HUES48 (cell line): ENCODE data around the gene ZNHIT1.
"Not testable (repeated sequence)": the region's sequence is repeated elsewhere in the genome, so short reads cannot be mapped to it uniquely, and the experiment has no call there.

Experiments
- H3K27ac ChIP-seq: one replicate; pipeline ENCODE4 v1.7.0; 2013; ENCODE audit warnings: low read depth, low read length, inconsistent platforms
- H3K27me3 ChIP-seq: 2 replicates; pipeline ENCODE4 v1.6.1; 2013; ENCODE audit warnings: mild to moderate bottlenecking, low read length; ENCODE audit not compliant: control insufficient read depth, insufficient read depth
- H3K36me3 ChIP-seq: 2 replicates; pipeline ENCODE4 v1.6.1; 2013; ENCODE audit warnings: low read length; ENCODE audit not compliant: control insufficient read depth, insufficient read depth
- H3K4me1 ChIP-seq: 2 replicates; pipeline ENCODE4 v1.6.1; 2013; ENCODE audit warnings: mild to moderate bottlenecking, low read length; ENCODE audit not compliant: control insufficient read depth, insufficient read depth
- H3K4me3 ChIP-seq: 2 replicates; pipeline ENCODE4 v1.5.1; 2013; ENCODE audit warnings: mild to moderate bottlenecking, low read depth, low read length
- H3K9ac ChIP-seq: 2 replicates; pipeline ENCODE4 v1.6.1; 2013; ENCODE audit warnings: mild to moderate bottlenecking, low read depth, low read length, moderate library complexity
- H3K9me3 ChIP-seq: 2 replicates; pipeline ENCODE4 v1.6.1; 2013; ENCODE audit warnings: low read length; ENCODE audit not compliant: control insufficient read depth, insufficient read depth

ZNHIT1 gene

DNA sequence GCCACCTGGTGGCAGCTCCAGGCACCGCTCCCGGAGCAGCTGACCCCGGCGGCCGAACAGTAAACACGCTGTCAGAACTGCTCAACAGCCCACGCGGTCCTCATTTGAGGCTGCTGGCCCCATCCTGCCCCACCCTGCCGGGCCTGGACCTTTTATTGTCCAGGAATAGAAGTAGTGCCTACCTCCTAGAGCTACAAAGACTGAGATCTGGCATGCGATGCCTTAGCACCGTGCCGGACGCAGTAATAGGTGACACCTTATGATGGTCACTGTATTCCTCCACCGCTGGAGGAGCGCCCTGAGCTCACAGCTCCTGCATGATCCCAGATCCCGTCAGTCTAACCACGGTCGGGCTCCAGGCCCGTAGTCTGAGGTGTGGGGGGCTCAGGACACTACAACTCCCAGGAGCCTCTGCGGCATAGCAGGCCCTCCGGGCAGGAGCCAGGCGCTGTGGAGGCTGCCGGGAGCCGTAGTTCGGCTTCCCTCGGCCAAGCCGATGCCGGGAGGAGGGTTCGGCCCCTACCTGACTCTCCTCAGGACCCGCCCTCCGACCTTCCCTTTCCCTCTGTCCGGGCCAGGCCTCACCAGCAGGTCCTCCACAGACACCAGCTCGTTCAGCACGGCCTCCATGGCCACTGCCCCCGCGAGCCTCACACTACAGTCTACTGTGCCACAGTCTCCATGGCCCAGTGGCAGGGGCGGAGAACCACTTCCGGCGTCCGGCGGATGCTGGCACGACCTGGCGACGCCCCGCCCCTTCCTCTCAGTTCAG, 26.6 kb downstream of the ZNHIT1 start, which contains the start of gene FIS1:
FIS1 (minus strand) TSS at position 707 of the 772 bp plus-strand sequence; CDS start at position 630, 77 bp downstream.
- Histone ChIP-seq H3K9ac (peak within 1 kb of the TSS; percentile 63), H3K9me3 (no peaks in the 10 kb centered on the region), H3K36me3 (peaks cover 15% of the 10 kb centered on the region), H3K4me1 (0 out of 2 replicates have a peak, but pooled peaks cover 4% of the 10 kb centered on the region), H3K27ac (peak within 1 kb of the TSS; percentile 89), H3K4me3 (peak within 1 kb of the TSS; percentile 87), H3K27me3 (no peaks in the 10 kb centered on the region)

DNA sequence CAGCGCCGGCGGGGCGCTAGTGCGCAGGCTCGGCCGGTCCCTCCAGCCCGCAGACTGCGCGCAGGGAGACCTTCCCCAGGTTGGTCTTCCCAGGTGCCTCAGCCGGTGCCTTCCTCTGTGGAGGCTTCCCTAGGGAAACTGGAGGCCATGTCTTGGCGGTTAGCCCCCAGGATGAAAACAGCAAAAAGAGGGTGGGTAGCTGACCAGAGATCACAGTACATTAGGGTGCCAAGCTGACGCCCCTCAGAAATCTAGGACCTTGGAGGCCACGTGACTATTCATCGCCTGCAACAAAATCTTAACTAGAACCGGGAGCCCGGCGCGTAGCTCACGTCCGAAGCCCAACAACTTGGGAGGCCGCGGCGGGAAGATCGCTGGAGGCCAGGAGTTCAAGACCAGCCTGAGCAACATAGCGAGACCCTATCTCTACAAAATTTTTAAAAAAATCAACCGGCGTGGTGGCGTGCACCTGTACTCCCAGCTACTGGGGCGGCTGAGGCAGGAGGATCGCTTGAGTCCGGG, 27.2 kb downstream of the ZNHIT1 start:
- no peaks in the 10 kb centered on the region for H3K9me3 ChIP-seq
- peaks cover 9% of the 10 kb centered on the region; the same call in 1 of the 2 replicates for H3K36me3 ChIP-seq
- H3K4me3 ChIP-seq: peak overlapping the region; percentile 87
- 0 out of 2 replicates have a peak, but pooled peaks cover 4% of the 10 kb centered on the region for H3K4me1 ChIP-seq
- no peaks in the 10 kb centered on the region for H3K27me3 ChIP-seq
- no peak overlapping the region for H3K9ac ChIP-seq
- peak overlapping the region; percentile 89 for H3K27ac ChIP-seq

DNA sequence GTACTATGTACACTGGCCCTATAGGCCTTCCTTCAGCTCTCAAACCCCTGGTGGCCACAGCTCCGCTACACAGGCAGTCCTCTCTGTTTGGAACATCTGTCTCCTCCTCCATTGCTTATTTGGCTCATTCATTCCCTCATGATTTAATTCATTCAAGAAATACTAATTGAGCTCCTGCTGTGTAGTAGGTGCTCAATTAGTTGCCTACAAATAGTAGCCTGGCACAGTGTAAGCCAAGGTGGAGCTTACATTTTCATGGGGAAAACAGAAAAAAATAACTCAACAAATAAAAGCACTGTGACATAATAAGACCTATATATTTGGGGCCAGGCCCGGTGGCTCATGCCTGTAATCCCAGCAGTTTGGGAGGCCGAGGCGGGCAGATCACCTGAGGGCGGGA, 30.3 kb downstream of the ZNHIT1 start:
- no peak overlapping the region for H3K4me3 ChIP-seq
- H3K36me3 ChIP-seq: 0 out of 2 replicates have a peak, but pooled peaks cover 4% of the 10 kb centered on the region
- H3K27ac ChIP-seq: no peak overlapping the region
- no peaks in the 10 kb centered on the region for H3K9me3 ChIP-seq
- H3K4me1 ChIP-seq: 0 out of 2 replicates have a peak, but pooled peaks cover 4% of the 10 kb centered on the region
- no peak overlapping the region for H3K9ac ChIP-seq
- H3K27me3 ChIP-seq: no peaks in the 10 kb centered on the region

DNA sequence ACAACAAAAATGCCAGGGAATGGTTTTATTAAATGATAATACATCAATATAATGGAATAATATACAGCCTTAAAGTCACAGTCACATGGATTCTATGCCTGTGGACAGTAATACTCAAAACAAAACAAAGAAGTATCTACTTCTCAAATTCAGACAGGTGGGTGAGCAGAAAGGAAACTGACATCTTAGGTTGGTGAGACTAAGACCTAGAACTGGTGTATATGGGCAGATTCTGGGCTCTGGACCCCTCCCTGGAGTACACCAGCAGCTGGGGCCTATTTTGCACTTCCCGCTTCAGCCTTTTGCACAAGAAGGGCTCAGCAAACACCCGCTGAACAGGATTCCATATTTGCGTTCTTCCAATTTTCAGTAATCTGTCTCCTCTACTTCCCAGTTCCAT, 32.4 kb downstream of the ZNHIT1 start:
- H3K4me1 ChIP-seq: no peaks in the 10 kb centered on the region
- no peak overlapping the region for H3K27ac ChIP-seq
- H3K9me3 ChIP-seq: no peaks in the 10 kb centered on the region
- H3K36me3 ChIP-seq: 0 out of 2 replicates have a peak, but pooled peaks cover 4% of the 10 kb centered on the region
- H3K9ac ChIP-seq: no peak overlapping the region
- no peak overlapping the region for H3K4me3 ChIP-seq
- H3K27me3 ChIP-seq: no peaks in the 10 kb centered on the region

DNA sequence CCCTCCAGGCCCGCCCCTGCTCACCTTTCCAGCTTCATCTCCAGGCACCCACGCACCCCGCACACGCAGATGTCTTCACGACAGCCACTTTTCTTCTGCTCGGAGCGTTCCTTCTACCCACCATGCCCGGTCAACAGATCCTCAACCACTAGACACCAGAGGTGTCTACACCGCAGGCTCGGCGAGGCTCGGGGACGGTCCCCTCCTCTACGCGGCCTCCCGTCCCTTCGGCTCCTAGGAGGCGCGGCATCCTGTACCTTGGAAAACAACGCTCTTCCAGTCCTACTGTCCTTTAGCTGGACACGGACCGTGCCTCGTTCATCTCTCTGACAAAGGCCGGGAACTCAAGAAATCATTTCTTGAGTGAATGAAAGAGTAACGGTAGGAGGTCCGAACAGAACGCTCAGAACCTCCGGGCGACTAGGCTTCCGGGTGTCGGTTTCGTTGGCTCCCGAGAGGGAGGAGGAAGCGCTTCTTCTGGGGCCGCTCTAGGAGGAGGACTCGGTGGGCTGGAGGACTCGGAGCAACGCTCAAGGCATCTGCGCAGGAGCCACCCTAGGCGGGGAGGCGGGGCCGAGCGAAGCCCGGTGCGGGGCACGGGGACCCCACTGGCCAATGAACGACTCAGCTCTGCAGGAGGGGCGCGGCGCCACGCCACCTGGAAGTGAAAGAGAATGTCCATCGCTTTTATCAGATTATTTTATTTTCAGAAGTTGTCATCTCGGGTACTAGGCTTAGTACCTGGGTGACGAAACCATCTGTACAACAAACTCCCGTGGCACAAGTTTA, 34.1 kb downstream of the ZNHIT1 start:
- Histone ChIP-seq H3K4me3 (peak overlapping the region; percentile 99), H3K9me3 (no peaks in the 10 kb centered on the region), H3K36me3 (0 out of 2 replicates have a peak, but pooled peaks cover 4% of the 10 kb centered on the region), H3K27me3 (no peaks in the 10 kb centered on the region), H3K27ac (peak overlapping the region; percentile 82), H3K9ac (peak overlapping the region; percentile 62), H3K4me1 (no peaks in the 10 kb centered on the region)

DNA sequence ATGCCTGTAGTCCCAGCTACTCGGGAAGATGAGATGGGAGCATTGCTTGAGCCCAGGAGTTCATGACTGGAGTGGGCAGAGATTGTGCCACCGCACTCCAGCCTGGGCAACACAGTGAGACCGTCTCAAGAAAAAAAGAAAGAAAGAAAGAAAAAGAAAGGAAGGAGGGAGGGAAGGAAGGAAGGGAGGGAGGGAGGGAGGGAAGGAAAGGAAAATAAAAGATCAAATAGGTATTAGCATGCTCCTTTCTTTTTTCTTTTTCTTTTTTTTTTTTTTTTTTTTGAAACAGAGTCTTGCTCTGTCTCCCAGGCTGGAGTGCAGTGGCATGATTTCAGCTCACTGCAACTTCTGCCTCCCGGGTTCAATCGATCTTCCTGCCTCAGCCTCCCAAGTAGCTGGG, 35.2 kb downstream of the ZNHIT1 start:
- not testable (repeated sequence) for H3K4me3 ChIP-seq, H3K36me3 ChIP-seq, H3K9me3 ChIP-seq, H3K27me3 ChIP-seq, H3K4me1 ChIP-seq, H3K27ac ChIP-seq, H3K9ac ChIP-seq

DNA sequence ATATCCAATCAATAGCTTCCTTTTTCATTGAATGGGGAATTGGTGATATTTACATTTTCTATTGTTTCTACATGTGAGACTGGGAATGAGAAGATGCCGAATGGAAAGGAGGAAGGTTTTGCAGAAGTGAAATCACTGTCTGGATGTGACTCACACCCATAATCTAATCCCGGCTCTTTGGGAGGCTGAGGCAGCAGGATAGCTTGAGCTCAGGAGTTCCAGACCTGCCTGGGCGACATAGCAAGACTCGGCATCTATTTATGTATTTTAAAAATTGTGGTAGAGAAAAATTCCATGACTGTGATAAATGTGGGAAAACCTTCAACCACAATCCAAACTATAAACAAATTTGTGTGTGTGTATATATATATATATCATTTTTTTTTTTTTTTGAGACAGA, 37.8 kb downstream of the ZNHIT1 start:
- H3K36me3 ChIP-seq: no peaks in the 10 kb centered on the region
- H3K4me3 ChIP-seq: no peak overlapping the region
- no peaks in the 10 kb centered on the region for H3K4me1 ChIP-seq
- H3K27ac ChIP-seq: no peak overlapping the region
- H3K27me3 ChIP-seq: no peaks in the 10 kb centered on the region
- no peak overlapping the region for H3K9ac ChIP-seq
- no peaks in the 10 kb centered on the region for H3K9me3 ChIP-seq

DNA sequence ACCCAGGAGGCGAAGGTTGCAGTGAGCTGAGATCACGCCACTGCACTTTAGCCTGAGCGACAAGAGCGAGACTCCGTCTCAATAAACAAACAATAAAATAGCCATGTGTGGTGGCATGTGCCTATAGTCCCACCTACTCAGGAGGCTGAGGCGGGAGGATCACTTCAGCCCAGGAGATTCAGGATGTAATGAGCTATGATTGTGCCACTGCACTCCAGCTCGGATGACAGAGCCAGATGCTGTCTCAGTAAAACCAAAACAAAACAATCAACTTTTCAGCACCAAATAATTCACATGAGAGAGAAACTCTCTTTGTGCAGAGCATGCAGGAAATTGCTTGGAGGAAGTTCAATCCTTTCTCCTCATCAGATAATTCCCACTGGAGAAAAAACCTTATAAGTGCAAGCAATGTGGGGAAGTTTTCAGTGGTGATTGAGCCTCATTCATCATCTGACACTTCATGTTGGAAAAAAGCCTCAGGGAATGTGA, 40.3 kb downstream of the ZNHIT1 start:
- no peaks in the 10 kb centered on the region for H3K4me1 ChIP-seq
- H3K9ac ChIP-seq: no peak overlapping the region
- H3K9me3 ChIP-seq: no peaks in the 10 kb centered on the region
- no peak overlapping the region for H3K4me3 ChIP-seq
- no peak overlapping the region for H3K27ac ChIP-seq
- no peaks in the 10 kb centered on the region for H3K36me3 ChIP-seq
- no peaks in the 10 kb centered on the region for H3K27me3 ChIP-seq

DNA sequence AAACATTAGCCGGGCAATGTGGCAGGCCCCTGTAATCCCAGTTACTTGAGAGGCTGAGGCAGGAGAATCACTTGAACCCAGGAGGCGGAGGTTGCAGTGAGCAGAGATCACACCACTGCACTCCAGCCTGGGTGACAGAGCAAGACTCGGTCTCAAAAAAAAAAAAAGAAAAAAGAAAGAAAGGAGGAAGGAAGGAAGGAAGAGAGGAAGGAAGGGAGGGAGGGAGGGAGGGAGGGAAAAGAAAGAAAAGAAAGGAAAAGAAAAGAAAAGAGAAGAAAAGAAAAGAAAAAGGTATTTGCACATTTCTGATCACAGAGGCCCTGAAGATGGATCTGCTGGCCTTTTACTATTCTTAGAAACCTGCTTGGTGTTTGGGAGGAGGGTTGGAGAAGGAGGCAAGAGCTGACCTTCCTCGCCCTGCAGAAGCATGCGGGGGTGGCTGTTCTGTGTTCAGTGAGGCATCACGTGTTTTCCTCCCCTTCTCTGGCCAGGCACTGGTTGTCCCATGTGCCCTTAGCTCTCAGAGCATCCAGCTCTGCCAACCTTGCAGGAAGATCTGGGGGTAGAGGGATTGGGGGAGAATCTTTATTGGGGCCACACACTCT, 46.2 kb downstream of the ZNHIT1 start:
- H3K27me3 ChIP-seq, H3K9ac ChIP-seq, H3K36me3 ChIP-seq, H3K4me1 ChIP-seq, H3K27ac ChIP-seq, H3K4me3 ChIP-seq, H3K9me3 ChIP-seq: not testable (repeated sequence)

DNA sequence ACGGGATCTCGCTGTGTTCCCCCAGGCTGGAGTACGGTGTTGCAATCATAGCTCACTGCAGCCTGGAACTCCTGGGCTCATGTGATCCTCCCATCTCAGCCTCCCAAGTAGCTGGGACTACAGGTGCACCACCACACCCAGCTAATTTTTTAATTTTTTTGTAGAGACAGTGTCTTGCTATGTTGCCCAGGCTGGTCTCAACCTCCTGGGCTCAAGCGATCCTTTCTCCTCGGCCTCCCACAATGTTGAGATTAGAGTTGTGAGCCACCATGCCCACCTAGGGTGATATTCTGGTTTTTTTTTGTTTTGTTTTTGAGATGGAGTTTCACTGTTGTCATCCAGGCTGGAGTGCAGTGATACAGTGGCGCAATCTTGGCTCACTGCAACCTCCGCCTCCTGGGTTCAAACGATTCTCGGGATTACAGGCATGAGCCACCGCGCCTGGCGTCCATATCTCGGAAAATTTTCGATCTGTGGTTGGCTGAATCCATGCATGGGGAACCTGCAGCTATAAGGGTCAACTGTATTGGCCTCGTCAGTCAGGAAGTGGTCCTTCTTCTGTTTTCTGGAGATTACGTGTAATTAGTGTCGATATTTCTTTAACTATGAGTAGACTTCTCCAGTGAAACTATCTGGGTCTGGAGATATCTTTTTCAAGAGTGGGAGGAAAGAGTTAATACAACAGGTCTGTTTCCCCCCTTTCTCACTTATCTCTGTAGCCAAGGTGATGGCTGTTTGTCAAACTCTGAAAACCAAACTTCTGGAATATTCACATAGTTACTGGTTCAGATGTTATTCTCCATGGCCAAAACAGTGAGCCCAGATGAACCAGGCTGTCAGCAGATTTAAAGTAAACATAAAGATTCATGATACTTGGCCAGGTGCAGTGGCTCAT, 47.9 kb downstream of the ZNHIT1 start:
- no peaks in the 10 kb centered on the region for H3K4me1 ChIP-seq
- no peak overlapping the region for H3K27ac ChIP-seq
- no peak overlapping the region for H3K9ac ChIP-seq
- no peak overlapping the region for H3K4me3 ChIP-seq
- H3K36me3 ChIP-seq: no peaks in the 10 kb centered on the region
- H3K27me3 ChIP-seq: no peaks in the 10 kb centered on the region
- no peaks in the 10 kb centered on the region; the same call in 1 of the 2 replicates for H3K9me3 ChIP-seq
